ENCODE measurements around the gene LILRA1.
"Not testable (repeated sequence)": the region's sequence is repeated elsewhere in the genome, so short reads cannot be mapped to it uniquely, and the experiment has no call there.

Gene LILRA1

GRCh38 chr19:54593445-54593844, at the start of gene LILRA1:
LILRA1 (plus strand) TSS chr19:54593632; CDS start chr19:54594245, 613 bp downstream.
- not testable (repeated sequence) for FAIRE-seq

- FAIRE-seq: no peak
These were observed 44.6 kb upstream of the LILRA1 start for GRCh38 chr19:54548806-54549205.

GRCh38 chr19:54549224-54549623, 44.2 kb upstream of the LILRA1 start:
- no peak for FAIRE-seq

GRCh38 chr19:54551293-54551692, 42.1 kb upstream of the LILRA1 start:
- FAIRE-seq: no peak

GRCh38 chr19:54551950-54552912, 41.2 kb upstream of the LILRA1 start:
- FAIRE-seq: no peak

GRCh38 chr19:54552913-54553310, 40.5 kb upstream of the LILRA1 start:
- no peak for FAIRE-seq

GRCh38 chr19:54554006-54554405, 39.4 kb upstream of the LILRA1 start:
- no peak for FAIRE-seq

GRCh38 chr19:54554896-54555295, 38.5 kb upstream of the LILRA1 start:
- no peak for FAIRE-seq

- no peak for FAIRE-seq
These were observed 37.2 kb upstream of the LILRA1 start for GRCh38 chr19:54556194-54556593.

GRCh38 chr19:54558339-54558738, 35.1 kb upstream of the LILRA1 start:
- FAIRE-seq: no peak

GRCh38 chr19:54560881-54561385, 32.5 kb upstream of the LILRA1 start:
- FAIRE-seq: no peak

GRCh38 chr19:54561840-54562239, 31.6 kb upstream of the LILRA1 start:
- no peak for FAIRE-seq

GRCh38 chr19:54563206-54563605, 30.2 kb upstream of the LILRA1 start:
- not testable (repeated sequence) for FAIRE-seq

- FAIRE-seq: no peak
These were observed 23.1 kb upstream of the LILRA1 start for GRCh38 chr19:54570316-54570715.

- FAIRE-seq: not testable (repeated sequence)
These were observed 21.5 kb upstream of the LILRA1 start for GRCh38 chr19:54571715-54572615.

- no peak for FAIRE-seq
These were observed 20.6 kb upstream of the LILRA1 start for GRCh38 chr19:54572696-54573311.

- FAIRE-seq: no peak
These were observed 20.0 kb upstream of the LILRA1 start, which contains the start of gene LILRA2 for GRCh38 chr19:54573330-54573872. LILRA2 (plus strand) TSS chr19:54573790; CDS start chr19:54573879, 89 bp downstream.

GRCh38 chr19:54574051-54574450, 19.4 kb upstream of the LILRA1 start:
- FAIRE-seq: no peak

- no peak for FAIRE-seq
These were observed 18.8 kb upstream of the LILRA1 start for GRCh38 chr19:54574527-54575056.

- not testable (repeated sequence) for FAIRE-seq
These were observed 18.2 kb upstream of the LILRA1 start for GRCh38 chr19:54575205-54575604.

- no peak for FAIRE-seq
These were observed 16.9 kb upstream of the LILRA1 start for GRCh38 chr19:54576411-54576976.

GRCh38 chr19:54577334-54577733, 16.1 kb upstream of the LILRA1 start:
- no peak for FAIRE-seq
